Measurements from ENCODE around the gene NR2C2AP.

The NR2C2AP gene

DNA sequence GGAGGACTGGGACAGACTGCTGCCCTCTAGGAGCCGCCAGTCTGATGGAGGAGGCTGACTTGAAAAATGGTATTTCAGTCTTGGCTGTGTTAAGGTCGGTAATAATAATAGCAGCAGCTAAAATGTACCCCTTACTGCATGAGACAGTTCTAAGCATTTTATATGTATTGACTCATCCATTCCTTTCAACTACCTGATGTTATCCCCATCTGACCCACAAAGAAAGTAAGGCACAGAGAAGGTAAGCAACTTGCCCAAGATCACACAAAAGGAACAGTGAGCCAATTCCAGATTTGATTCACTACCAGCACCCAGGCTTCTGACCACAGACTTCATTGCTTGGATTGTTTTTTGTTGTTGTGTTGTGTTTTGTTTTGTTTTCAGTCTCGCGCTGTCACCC is 12.6 kb upstream of the NR2C2AP start:
- peaks cover 0 to 6% of the 10 kb centered on the region in 2 donors for H3K9me3 ChIP-seq (replicated peaks in 1 of 2; ENCODE audit: control insufficient read depth in 2 of 2, insufficient read depth in 1 of 2, low read depth in 1 of 2, low read length in 2 of 2)
- H3K36me3 ChIP-seq (replicated peaks in 1 of 2; ENCODE audit: control insufficient read depth in 2 of 2, insufficient read depth in 2 of 2, low read length in 2 of 2), result peaks cover 0 to 23% of the 10 kb centered on the region in 2 donors
- H3K79me1 ChIP-seq (ENCODE audit: low read depth, low read length), result no peaks in the 10 kb centered on the region
- H3K9ac ChIP-seq (ENCODE audit: low read depth, low read length, poor library complexity), result no peak overlapping the region
- H3K27ac ChIP-seq (replicated peaks; ENCODE audit: low read length), result no peak overlapping the region
- H2AFZ ChIP-seq (ENCODE audit: low read length), result no peak overlapping the region
- no peak overlapping the region for H3K4ac ChIP-seq (ENCODE audit: low read length)
- no peak for DNase-seq (ENCODE audit: low spot score)
- H2AK5ac ChIP-seq (ENCODE audit: low read depth, low read length), result no peak overlapping the region
- no peak overlapping the region for H2BK120ac ChIP-seq (ENCODE audit: low read depth, low read length)
- peaks cover 10 to 23% of the 10 kb centered on the region in 2 donors for H3K4me1 ChIP-seq (ENCODE audit: control insufficient read depth in 2 of 2, insufficient read depth in 1 of 2, low read depth in 1 of 2, low read length in 2 of 2)
- H4K8ac ChIP-seq (ENCODE audit: low read depth, low read length), result no peak overlapping the region
- H2BK5ac ChIP-seq (ENCODE audit: low read length), result no peak overlapping the region
- H3K27me3 ChIP-seq (ENCODE audit: control insufficient read depth in 3 of 3, insufficient read depth in 3 of 3, low read depth in 1 of 3, low read length in 3 of 3), result peaks cover 0 to 30% (median 0%) of the 10 kb centered on the region in 3 experiments
- no peak overlapping the region for H2BK15ac ChIP-seq (ENCODE audit: low read length)
- H3K4me3 ChIP-seq (ENCODE audit: low read length in 2 of 2), result no peak overlapping the region
- H2BK12ac ChIP-seq (ENCODE audit: low read length), result no peak overlapping the region
- no peak overlapping the region for H4K91ac ChIP-seq (ENCODE audit: low read depth, low read length, poor library complexity)
- no peak overlapping the region for H3K4me2 ChIP-seq (ENCODE audit: insufficient read depth, low read length, poor library complexity, severe bottlenecking)
- no peak overlapping the region for H3K14ac ChIP-seq (ENCODE audit: low read length)
- H3K18ac ChIP-seq (ENCODE audit: low read length), result no peak overlapping the region
- no peak overlapping the region for H3K23ac ChIP-seq (ENCODE audit: low read depth, low read length, poor library complexity)
- no CpG with 5 or more reads among the region's 4 CpGs for WGBS, 2 donors (ENCODE audit: extremely low coverage in 2 of 2, insufficient read length in 2 of 2, insufficient replicate concordance in 1 of 2)

DNA sequence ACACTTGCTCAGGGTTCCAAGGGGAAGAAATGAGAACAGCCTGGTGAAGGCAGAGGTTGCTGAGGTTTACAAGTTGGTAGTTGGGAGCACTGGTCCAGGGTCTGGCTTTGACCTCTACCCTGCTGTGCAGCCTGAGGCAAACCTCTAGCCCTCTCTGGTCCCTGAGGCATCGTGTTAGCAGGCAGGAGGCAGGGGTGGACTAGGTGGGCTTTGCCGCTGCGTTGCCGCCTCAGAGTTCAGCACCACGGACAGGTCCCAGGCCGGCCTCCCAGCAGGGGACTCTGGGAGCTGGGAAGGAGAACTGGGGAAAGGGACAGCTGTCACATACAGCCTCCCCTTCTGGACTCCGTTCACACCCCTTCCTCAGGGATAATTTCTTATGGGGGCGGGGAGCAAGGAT is 11.7 kb upstream of the NR2C2AP start:
- Histone ChIP-seq H3K14ac (ENCODE audit: low read length) (no peak overlapping the region), H3K4me3 (ENCODE audit: low read length in 2 of 2) (no peak overlapping the region), H3K9ac (ENCODE audit: low read depth, low read length, poor library complexity) (no peak overlapping the region), H3K9me3 (replicated peaks in 1 of 2; ENCODE audit: control insufficient read depth in 2 of 2, insufficient read depth in 1 of 2, low read depth in 1 of 2, low read length in 2 of 2) (peaks cover 0 to 6% of the 10 kb centered on the region in 2 donors), H3K79me1 (ENCODE audit: low read depth, low read length) (no peaks in the 10 kb centered on the region), H3K27me3 (ENCODE audit: control insufficient read depth in 3 of 3, insufficient read depth in 3 of 3, low read depth in 1 of 3, low read length in 3 of 3) (peaks cover 0 to 32% (median 0%) of the 10 kb centered on the region in 3 experiments), H4K91ac (ENCODE audit: low read depth, low read length, poor library complexity) (no peak overlapping the region), H3K36me3 (replicated peaks in 1 of 2; ENCODE audit: control insufficient read depth in 2 of 2, insufficient read depth in 2 of 2, low read length in 2 of 2) (peaks cover 0 to 21% of the 10 kb centered on the region in 2 donors), H3K27ac (replicated peaks; ENCODE audit: low read length) (no peak overlapping the region), H3K4me2 (ENCODE audit: insufficient read depth, low read length, poor library complexity, severe bottlenecking) (no peak overlapping the region), H2AFZ (ENCODE audit: low read length) (no peak overlapping the region), H4K8ac (ENCODE audit: low read depth, low read length) (no peak overlapping the region), H2BK12ac (ENCODE audit: low read length) (no peak overlapping the region), H2BK120ac (ENCODE audit: low read depth, low read length) (no peak overlapping the region), H3K23ac (ENCODE audit: low read depth, low read length, poor library complexity) (no peak overlapping the region), H2BK15ac (ENCODE audit: low read length) (no peak overlapping the region), H2AK5ac (ENCODE audit: low read depth, low read length) (no peak overlapping the region), H2BK5ac (ENCODE audit: low read length) (no peak overlapping the region), H3K4me1 (ENCODE audit: control insufficient read depth in 2 of 2, insufficient read depth in 1 of 2, low read depth in 1 of 2, low read length in 2 of 2) (peaks cover 10 to 23% of the 10 kb centered on the region in 2 donors), H3K18ac (ENCODE audit: low read length) (no peak overlapping the region), H3K4ac (ENCODE audit: low read length) (no peak overlapping the region)
- no CpG with 5 or more reads among the region's 8 CpGs for WGBS, 2 donors (ENCODE audit: extremely low coverage in 2 of 2, insufficient read length in 2 of 2, insufficient replicate concordance in 1 of 2)
- DNase-seq (ENCODE audit: low spot score), result peak; percentile 82

DNA sequence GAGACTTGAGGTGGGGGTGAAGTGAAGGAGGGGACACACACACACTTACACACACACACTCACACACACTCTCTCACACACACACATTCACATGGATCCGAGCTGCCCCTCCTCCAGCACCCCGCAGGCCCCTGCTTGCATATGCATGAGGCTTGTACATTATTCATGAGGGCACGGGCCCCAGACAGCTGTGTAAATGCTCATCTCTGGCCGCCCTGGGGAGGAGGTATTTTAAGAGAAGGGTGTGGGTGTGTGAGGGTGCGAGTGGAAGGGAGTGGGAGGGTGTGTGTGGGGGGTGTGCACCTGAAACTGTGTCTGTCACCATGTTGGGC is 10.9 kb upstream of the NR2C2AP start:
- Histone ChIP-seq H3K4me3 (ENCODE audit: low read length in 2 of 2) (peak overlapping the region; percentile 22 to 52), H3K4ac (ENCODE audit: low read length) (no peak overlapping the region), H3K9ac (ENCODE audit: low read depth, low read length, poor library complexity) (peak overlapping the region; percentile 7), H2BK15ac (ENCODE audit: low read length) (no peak overlapping the region), H4K91ac (ENCODE audit: low read depth, low read length, poor library complexity) (no peak overlapping the region), H2BK12ac (ENCODE audit: low read length) (no peak overlapping the region), H3K4me2 (ENCODE audit: insufficient read depth, low read length, poor library complexity, severe bottlenecking) (no peak overlapping the region), H3K79me1 (ENCODE audit: low read depth, low read length) (no peaks in the 10 kb centered on the region), H3K27me3 (ENCODE audit: control insufficient read depth in 3 of 3, insufficient read depth in 3 of 3, low read depth in 1 of 3, low read length in 3 of 3) (peaks cover 0 to 32% (median 0%) of the 10 kb centered on the region in 3 experiments), H3K27ac (replicated peaks; ENCODE audit: low read length) (no peak overlapping the region), H2BK5ac (ENCODE audit: low read length) (no peak overlapping the region), H3K36me3 (replicated peaks in 1 of 2; ENCODE audit: control insufficient read depth in 2 of 2, insufficient read depth in 2 of 2, low read length in 2 of 2) (peaks cover 0 to 18% of the 10 kb centered on the region in 2 donors), H3K9me3 (replicated peaks in 1 of 2; ENCODE audit: control insufficient read depth in 2 of 2, insufficient read depth in 1 of 2, low read depth in 1 of 2, low read length in 2 of 2) (peaks cover 0 to 6% of the 10 kb centered on the region in 2 donors), H3K4me1 (ENCODE audit: control insufficient read depth in 2 of 2, insufficient read depth in 1 of 2, low read depth in 1 of 2, low read length in 2 of 2) (peaks cover 10 to 23% of the 10 kb centered on the region in 2 donors), H3K23ac (ENCODE audit: low read depth, low read length, poor library complexity) (peak overlapping the region; percentile 21), H2BK120ac (ENCODE audit: low read depth, low read length) (no peak overlapping the region), H4K8ac (ENCODE audit: low read depth, low read length) (no peak overlapping the region), H2AFZ (ENCODE audit: low read length) (no peak overlapping the region), H3K14ac (ENCODE audit: low read length) (peak overlapping the region; percentile 32), H2AK5ac (ENCODE audit: low read depth, low read length) (no peak overlapping the region), H3K18ac (ENCODE audit: low read length) (no peak overlapping the region)
- WGBS, 2 donors (ENCODE audit: extremely low coverage in 2 of 2, insufficient read length in 2 of 2, insufficient replicate concordance in 1 of 2), result 100% methylated on average over 1 of the region's 5 CpGs; no CpG with 5 or more reads in 1 of the 2 donors
- no peak for DNase-seq (ENCODE audit: low spot score)

- H3K27me3 ChIP-seq (ENCODE audit: control insufficient read depth in 3 of 3, insufficient read depth in 3 of 3, low read depth in 1 of 3, low read length in 3 of 3), result peaks cover 0 to 32% (median 0%) of the 10 kb centered on the region in 3 experiments
- H2AK5ac ChIP-seq (ENCODE audit: low read depth, low read length), result no peak overlapping the region
- no peak for DNase-seq (ENCODE audit: low spot score)
- no peak overlapping the region for H2BK12ac ChIP-seq (ENCODE audit: low read length)
- no peak overlapping the region for H4K8ac ChIP-seq (ENCODE audit: low read depth, low read length)
- no CpG with 5 or more reads among the region's 21 CpGs for WGBS, 2 donors (ENCODE audit: extremely low coverage in 2 of 2, insufficient read length in 2 of 2, insufficient replicate concordance in 1 of 2)
- peak overlapping the region; percentile 21 for H3K23ac ChIP-seq (ENCODE audit: low read depth, low read length, poor library complexity)
- H3K9ac ChIP-seq (ENCODE audit: low read depth, low read length, poor library complexity), result peak overlapping the region; percentile 7
- H3K9me3 ChIP-seq (replicated peaks in 1 of 2; ENCODE audit: control insufficient read depth in 2 of 2, insufficient read depth in 1 of 2, low read depth in 1 of 2, low read length in 2 of 2), result peaks cover 0 to 6% of the 10 kb centered on the region in 2 donors
- H2BK15ac ChIP-seq (ENCODE audit: low read length), result no peak overlapping the region
- no peak overlapping the region for H3K18ac ChIP-seq (ENCODE audit: low read length)
- no peak overlapping the region for H2BK120ac ChIP-seq (ENCODE audit: low read depth, low read length)
- peak overlapping the region; percentile 32 for H3K14ac ChIP-seq (ENCODE audit: low read length)
- peak overlapping the region; percentile 22 to 52 for H3K4me3 ChIP-seq (ENCODE audit: low read length in 2 of 2)
- H4K91ac ChIP-seq (ENCODE audit: low read depth, low read length, poor library complexity), result no peak overlapping the region
- H3K36me3 ChIP-seq (replicated peaks in 1 of 2; ENCODE audit: control insufficient read depth in 2 of 2, insufficient read depth in 2 of 2, low read length in 2 of 2), result peaks cover 0 to 12% of the 10 kb centered on the region in 2 donors
- no peak overlapping the region for H3K4me2 ChIP-seq (ENCODE audit: insufficient read depth, low read length, poor library complexity, severe bottlenecking)
- no peak overlapping the region for H2AFZ ChIP-seq (ENCODE audit: low read length)
- peaks cover 10 to 23% of the 10 kb centered on the region in 2 donors for H3K4me1 ChIP-seq (ENCODE audit: control insufficient read depth in 2 of 2, insufficient read depth in 1 of 2, low read depth in 1 of 2, low read length in 2 of 2)
- H3K4ac ChIP-seq (ENCODE audit: low read length), result no peak overlapping the region
- H3K79me1 ChIP-seq (ENCODE audit: low read depth, low read length), result no peaks in the 10 kb centered on the region
- H3K27ac ChIP-seq (replicated peaks; ENCODE audit: low read length), result no peak overlapping the region
- no peak overlapping the region for H2BK5ac ChIP-seq (ENCODE audit: low read length)
Measured at GRCh38 chr19:19213426-19214158, 10.4 kb upstream of the NR2C2AP start.

Data from neuronal stem cell (in vitro differentiated cells).